Measurements from ENCODE around the gene TTC21B. TPM values are rescaled to one million over a fixed set of nuclear protein-coding genes. Genes with fewer than 3 reads are reported as not detected.

Gene TTC21B
- total and polyA plus RNA-seq, 2 of the 8 experiments (the other 6 are each of a cell fraction or from before 2014, with no cell fraction given): 6.9 to 20.8 TPM

DNA sequence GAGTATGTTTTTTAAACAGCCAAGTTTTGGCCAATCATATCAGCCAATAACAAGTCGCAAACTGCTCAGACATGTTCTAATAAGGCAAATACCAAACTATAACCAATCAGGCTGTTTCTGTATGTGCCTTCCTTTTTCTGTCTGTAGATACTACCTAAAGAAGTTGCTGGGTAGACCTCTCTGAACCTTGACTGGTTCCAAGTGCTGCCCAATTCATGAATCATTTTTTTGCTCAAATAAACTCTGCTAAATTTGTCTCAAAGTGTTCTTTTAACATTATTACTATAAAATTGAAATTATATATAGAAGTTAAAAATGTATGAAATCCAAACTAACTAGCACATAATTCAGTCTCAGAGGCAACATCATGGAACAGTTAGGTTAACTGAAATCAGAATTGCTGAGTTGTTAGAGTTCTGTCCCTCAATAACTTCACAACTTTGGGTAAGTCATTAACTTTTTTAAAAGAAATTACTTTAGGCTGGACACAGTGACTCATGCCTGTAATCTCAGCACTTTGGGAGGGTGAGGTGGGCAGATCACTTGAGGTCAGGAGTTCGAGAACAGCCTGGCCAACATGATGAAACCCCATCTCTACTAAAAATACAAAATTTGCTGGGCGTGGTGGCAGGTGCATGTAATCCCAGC lies 4.9 kb upstream of the TTC21B start (continued):
- no peak for TF ChIP-seq BCL11A (IDR thresholded peaks at IDR 0.05; ENCODE audit: low read depth in 2 of 2, low read length in 2 of 2)
- TF ChIP-seq SP4 (IDR thresholded peaks at IDR 0.05; ENCODE audit: low read length): no peak
- TF ChIP-seq EZH2 (IDR thresholded peaks at IDR 0.05; ENCODE audit: low read depth, low read length, severe bottlenecking): no peak
